WTC11 (cell line): Measurements from ENCODE around the gene C14orf93. TPM values are rescaled to one million over a fixed set of nuclear protein-coding genes. Genes with fewer than 3 reads are reported as not detected.
A peak's percentile ranks its signal among the peaks of the same experiment; 100 is the strongest.

Experiments
- ATAC-seq: fragments of 200-7000 bp; cut with Tn5 transposase; 2 replicates; pipeline ENCODE4 v1.10.0; 2021; ENCODE audit warnings: mild to moderate bottlenecking, moderate library complexity
- CTCF ChIA-PET: fragments of 300-600 bp; sonication (Branson Sonifier 250); formaldehyde crosslinking; loops from one replicate; lab custom pipeline; 2021; ENCODE audit warnings: antibody characterized with exemption; lab: Charles Lee
- POLR2A ChIA-PET: fragments of 350-600 bp; sonication (Branson Sonifier 250); formaldehyde crosslinking; loops from one replicate; lab custom pipeline; 2021; ENCODE audit warnings: antibody characterized with exemption; lab: Charles Lee
- DNase-seq: peaks from one replicate; pipeline ENCODE4 v3.0.0; 2021; ENCODE audit warnings: low spot score
- H3K27ac Mint-ChIP-seq: 2 replicates; pipeline ENCODE4 v1.8.0; 2021; ENCODE audit warnings: mixed read lengths
- H3K27me3 Mint-ChIP-seq: 2 replicates; pipeline ENCODE4 v1.8.0; 2021; ENCODE audit warnings: low read depth, mild to moderate bottlenecking, moderate library complexity, mixed read lengths
- H3K36me3 Mint-ChIP-seq: 2 replicates; pipeline ENCODE4 v1.8.0; 2021; ENCODE audit warnings: mixed read lengths
- H3K4me1 Mint-ChIP-seq: 2 replicates; pipeline ENCODE4 v1.8.0; 2022; ENCODE audit warnings: mixed read lengths
- H3K4me3 Mint-ChIP-seq: 2 replicates; pipeline ENCODE4 v1.8.0; 2021; ENCODE audit warnings: mild to moderate bottlenecking, moderate library complexity, mixed read lengths
- H3K9me3 Mint-ChIP-seq: 2 replicates; pipeline ENCODE4 v1.8.0; 2021; ENCODE audit warnings: mixed read lengths
- AR ChIP-seq: fragments of 250-450 bp; sonication (Bioruptor Pico); IDR thresholded peaks from 2 replicates; pipeline ENCODE4 v1.9.0; 2021; ENCODE audit warnings: mild to moderate bottlenecking
- ATF2 ChIP-seq: sonication (generic); formaldehyde crosslinking; IDR thresholded peaks from 2 replicates; pipeline ENCODE4 v1.8.1; 2022; ENCODE audit warnings: low read depth, missing genetic modification reagents, borderline replicate concordance
- E2F5 ChIP-seq: sonication (generic); formaldehyde crosslinking; IDR thresholded peaks from 2 replicates; pipeline ENCODE4 v1.8.1; 2022; ENCODE audit warnings: mild to moderate bottlenecking, moderate library complexity, missing genetic modification reagents
- ELF4 ChIP-seq: sonication (generic); formaldehyde crosslinking; IDR thresholded peaks from 2 replicates; pipeline ENCODE4 v1.8.1; 2022; ENCODE audit warnings: low read depth, mild to moderate bottlenecking, moderate library complexity, missing genetic modification reagents
- FOXP1 ChIP-seq: sonication (generic); formaldehyde crosslinking; IDR thresholded peaks from 2 replicates; pipeline ENCODE4 v1.8.0; 2022; ENCODE audit warnings: missing genetic modification reagents, mild to moderate bottlenecking, moderate library complexity, borderline replicate concordance
- GABPB1 ChIP-seq: sonication (generic); formaldehyde crosslinking; IDR thresholded peaks from 2 replicates; pipeline ENCODE4 v1.8.1; 2023; ENCODE audit warnings: mild to moderate bottlenecking, missing genetic modification reagents
- GRHL2 ChIP-seq: fragments of 250-450 bp; sonication (Bioruptor Pico); IDR thresholded peaks from 2 replicates; pipeline ENCODE4 v1.8.0; 2022; ENCODE audit warnings: mild to moderate bottlenecking, moderate library complexity; ENCODE audit not compliant: insufficient replicate concordance, severe bottlenecking
- MLX ChIP-seq: sonication (generic); formaldehyde crosslinking; IDR thresholded peaks from 2 replicates; pipeline ENCODE4 v1.8.1; 2023; ENCODE audit warnings: mild to moderate bottlenecking, missing genetic modification reagents, moderate library complexity
- MYBL2 ChIP-seq: sonication (generic); formaldehyde crosslinking; IDR thresholded peaks from 2 replicates; pipeline ENCODE4 v1.8.1; 2023; ENCODE audit warnings: mild to moderate bottlenecking, moderate library complexity, missing genetic modification reagents
- SOX15 ChIP-seq: fragments of 250-450 bp; sonication (Bioruptor Pico); IDR thresholded peaks from 2 replicates; pipeline ENCODE4 v1.9.0; 2021; ENCODE audit warnings: mild to moderate bottlenecking
- STAT6 ChIP-seq: sonication (generic); formaldehyde crosslinking; conservative IDR thresholded peaks from 2 replicates; pipeline ENCODE4 v1.8.1; 2023; ENCODE audit warnings: mild to moderate bottlenecking, low read depth, missing genetic modification reagents, moderate library complexity
- TEAD1 ChIP-seq: sonication (generic); formaldehyde crosslinking; IDR thresholded peaks from 2 replicates; pipeline ENCODE4 v1.8.0; 2022; ENCODE audit warnings: mild to moderate bottlenecking, missing genetic modification reagents
- USF2 ChIP-seq: sonication (generic); formaldehyde crosslinking; IDR thresholded peaks from 2 replicates; pipeline ENCODE4 v1.8.1; 2023; ENCODE audit warnings: mild to moderate bottlenecking, missing genetic modification reagents, moderate library complexity
- ZNF423 ChIP-seq: fragments of 250-450 bp; sonication (Bioruptor Pico); IDR thresholded peaks from 2 replicates; pipeline ENCODE4 v2.1.2; 2022; ENCODE audit warnings: mild to moderate bottlenecking, moderate library complexity
- ZNF532 ChIP-seq: fragments of 250-450 bp; sonication (Bioruptor Pico); IDR thresholded peaks from 2 replicates; pipeline ENCODE4 v1.9.0; 2021; ENCODE audit warnings: mild to moderate bottlenecking, borderline replicate concordance
- total RNA-seq: library from RNA; stranded (reverse); gene quantifications from 3 replicates; pipeline ENCODE4 v1.2.3, GENCODE V29; 2021

The C14orf93 gene
- total RNA-seq, 1 experiment from 2014 or later, result 8.1 TPM

GRCh38 chr14:23052182-23052623 is 42.3 kb upstream of the C14orf93 start:
- CTCF ChIA-PET, result interaction anchor here (0.6 to 3.9 kb wide), 22 partner anchors 9 to 122 kb away, joined by 3 to 76 read pairs (median 6); partner anchors contain the start of genes AJUBA, PRMT5, PSMB11 and PSMB5
- ATAC-seq (peak; percentile 55), DNase-seq (peak; percentile 68)
- Mint-ChIP-seq H3K4me3 (no peak overlapping the region), H3K27ac (no peak overlapping the region), H3K27me3 (peaks cover 5% of the 10 kb centered on the region; the same call in 1 of the 2 replicates), H3K4me1 (peaks cover 15% of the 10 kb centered on the region), H3K36me3 (peaks cover 6% of the 10 kb centered on the region), H3K9me3 (no peaks in the 10 kb centered on the region)
- TF ChIP-seq ZNF532 (CRISPR knock-in tag) (no peak), AR (CRISPR knock-in tag) (no peak), FOXP1 (peak; percentile 46; the same call in 1 of the 2 replicates), STAT6 (CRISPR knock-in tag) (no peak), ELF4 (CRISPR knock-in tag) (no peak), ATF2 (no peak), MLX (CRISPR knock-in tag) (no peak), GABPB1 (CRISPR knock-in tag) (peak; percentile 52; the same call in 1 of the 2 replicates), E2F5 (CRISPR knock-in tag) (no peak), TEAD1 (CRISPR knock-in tag) (no peak), ZNF423 (CRISPR knock-in tag) (no peak), USF2 (CRISPR knock-in tag) (no peak), MYBL2 (no peak), SOX15 (no peak), GRHL2 (no peak)
- POLR2A ChIA-PET, result interaction anchor here (0.5 to 1.1 kb wide), 4 partner anchors 17 to 75 kb away, joined by 3 to 4 read pairs (median 3); no protein-coding TSS in a partner anchor
